ENCODE results near the gene ACTN1.

The ACTN1 gene

DNA sequence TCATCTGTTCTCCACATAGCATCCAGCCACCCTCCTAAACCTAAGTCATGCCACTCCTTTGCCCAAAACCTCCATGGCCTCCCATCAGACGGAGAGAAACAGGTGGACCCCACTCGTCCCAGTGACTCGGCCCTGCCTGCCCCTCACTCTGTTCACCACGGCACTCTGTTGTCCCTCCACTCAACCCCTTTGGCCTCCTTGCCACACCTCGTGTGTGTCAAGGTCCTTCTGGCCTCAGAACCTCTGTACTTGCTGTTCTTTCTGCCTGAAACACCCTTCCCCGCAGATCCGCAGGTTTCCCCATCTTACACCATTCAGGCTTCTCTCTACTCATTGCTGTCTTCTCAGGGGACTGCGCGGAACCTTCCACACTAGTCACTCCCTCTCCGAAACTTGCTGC, 24.5 kb upstream of the ACTN1 start:
- DNase-seq (no peak), ATAC-seq (replicated peaks) (no peak)
- H3K27me3 Mint-ChIP-seq: peaks cover 8 to 21% of the 10 kb centered on the region in 2 donors
- H3K9me3 Mint-ChIP-seq: no peaks in the 10 kb centered on the region
- no peaks in the 10 kb centered on the region for H3K4me1 Mint-ChIP-seq
- H3K27ac Mint-ChIP-seq: peak overlapping the region; percentile 37
- H3K36me3 Mint-ChIP-seq: no peaks in the 10 kb centered on the region
- H3K4me3 Mint-ChIP-seq: no peak overlapping the region

DNA sequence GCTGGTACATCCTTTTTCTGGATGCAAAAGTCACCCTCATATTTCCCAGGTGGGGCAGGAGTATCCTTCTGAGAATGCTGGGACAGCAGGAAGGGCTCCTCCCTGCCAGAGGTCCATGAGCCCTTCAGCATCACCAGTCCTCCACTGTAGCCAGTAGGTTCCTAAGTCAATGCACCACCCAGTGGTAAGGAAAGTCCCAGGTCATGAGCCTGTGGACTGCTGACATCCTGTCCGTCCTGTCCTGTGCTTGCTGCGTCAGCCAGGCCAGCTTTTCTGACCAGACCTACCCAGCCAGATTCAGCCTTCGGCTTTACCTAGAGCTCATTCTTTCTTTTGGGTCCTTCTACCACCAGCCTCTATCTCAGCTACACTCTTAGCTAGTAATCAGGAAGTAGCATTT, 23.0 kb upstream of the ACTN1 start:
- no peaks in the 10 kb centered on the region for H3K9me3 Mint-ChIP-seq
- no peak overlapping the region for H3K27ac Mint-ChIP-seq
- no peaks in the 10 kb centered on the region for H3K36me3 Mint-ChIP-seq
- no peak overlapping the region for H3K4me3 Mint-ChIP-seq
- DNase-seq (no peak), ATAC-seq (replicated peaks) (peak in 1 of 2 donors; percentile 31)
- peaks cover 8 to 21% of the 10 kb centered on the region in 2 donors for H3K27me3 Mint-ChIP-seq
- H3K4me1 Mint-ChIP-seq: no peaks in the 10 kb centered on the region

DNA sequence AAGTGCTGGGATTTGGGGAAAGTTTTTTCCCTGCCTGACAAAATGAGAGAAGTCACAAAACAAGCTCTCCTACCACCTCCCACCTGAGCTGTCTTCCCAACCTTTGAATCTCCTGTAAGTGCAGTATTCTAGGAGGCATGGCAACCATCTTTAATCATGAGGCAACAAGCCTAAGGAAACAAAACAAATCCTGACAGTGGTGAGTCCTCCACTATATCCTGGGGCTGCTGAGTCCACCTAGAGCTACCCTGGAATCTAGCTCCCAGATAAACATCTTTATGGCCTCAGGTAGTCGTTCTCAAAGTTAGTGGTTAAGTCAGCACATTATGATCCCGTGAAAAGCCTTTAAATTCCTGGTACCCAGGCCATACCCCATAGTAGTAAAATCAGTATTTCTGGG, 22.3 kb upstream of the ACTN1 start:
- H3K9me3 Mint-ChIP-seq: no peaks in the 10 kb centered on the region
- ATAC-seq (replicated peaks): no peak

DNA sequence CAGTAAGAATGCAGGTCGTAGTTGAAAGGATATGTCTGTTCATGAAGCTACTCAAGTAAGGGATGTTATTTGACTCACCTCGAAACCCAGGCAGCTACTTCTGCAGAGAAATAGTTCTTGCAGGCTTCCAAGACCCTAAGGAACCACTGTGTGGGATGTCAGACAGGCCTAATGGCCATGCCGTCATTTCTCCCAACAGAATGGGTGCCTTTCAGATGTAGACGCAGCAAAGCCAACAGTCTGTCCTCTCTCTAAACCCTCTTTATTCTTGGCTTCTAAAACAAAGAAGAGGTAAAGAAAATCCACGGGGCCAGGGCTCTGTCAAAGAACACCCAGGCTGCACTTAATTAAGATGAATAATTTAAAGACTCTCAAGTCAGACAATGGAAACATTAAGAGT, 19.0 kb upstream of the ACTN1 start:
- Mint-ChIP-seq H3K27ac (no peak overlapping the region), H3K27me3 (peaks cover 0 to 10% of the 10 kb centered on the region in 2 donors), H3K4me1 (no peaks in the 10 kb centered on the region), H3K36me3 (no peaks in the 10 kb centered on the region), H3K9me3 (peaks cover 0 to 3% of the 10 kb centered on the region in 2 donors), H3K4me3 (no peak overlapping the region)
- no peak for ATAC-seq (replicated peaks)
- DNase-seq: no peak

More for the DNA sequence above, 22.3 kb upstream of the ACTN1 start:
- no peak overlapping the region for H3K27ac Mint-ChIP-seq
- no peaks in the 10 kb centered on the region for H3K4me1 Mint-ChIP-seq
- no peak for DNase-seq
- H3K27me3 Mint-ChIP-seq: peaks cover 8 to 21% of the 10 kb centered on the region in 2 donors
- no peaks in the 10 kb centered on the region for H3K36me3 Mint-ChIP-seq
- no peak overlapping the region for H3K4me3 Mint-ChIP-seq

DNA sequence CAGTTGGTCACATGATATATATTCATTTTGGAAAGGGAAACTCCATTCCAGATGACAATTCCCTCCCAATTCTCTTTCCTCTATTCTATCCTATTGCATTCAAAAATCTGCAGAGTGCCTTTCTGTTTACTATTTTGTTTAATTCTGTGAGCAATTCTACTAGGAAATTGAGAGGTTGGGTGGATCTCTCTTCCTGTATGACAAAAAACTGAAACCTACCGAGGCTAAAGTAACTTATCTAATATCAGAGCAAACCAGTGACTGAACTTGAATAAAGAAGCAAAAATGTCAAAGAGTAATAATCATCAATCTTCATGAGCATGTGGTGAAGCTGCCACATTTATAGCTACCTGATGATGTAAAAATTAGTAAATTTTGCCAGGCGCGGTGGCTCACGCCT, 16.6 kb upstream of the ACTN1 start:
- peaks cover under 1 to 6% of the 10 kb centered on the region in 2 donors for H3K27me3 Mint-ChIP-seq
- H3K36me3 Mint-ChIP-seq: no peaks in the 10 kb centered on the region
- ATAC-seq (replicated peaks) (no peak), DNase-seq (no peak)
- no peak overlapping the region for H3K27ac Mint-ChIP-seq
- H3K4me3 Mint-ChIP-seq: no peak overlapping the region
- H3K4me1 Mint-ChIP-seq: no peaks in the 10 kb centered on the region
- peaks cover 0 to 3% of the 10 kb centered on the region in 2 donors for H3K9me3 Mint-ChIP-seq

DNA sequence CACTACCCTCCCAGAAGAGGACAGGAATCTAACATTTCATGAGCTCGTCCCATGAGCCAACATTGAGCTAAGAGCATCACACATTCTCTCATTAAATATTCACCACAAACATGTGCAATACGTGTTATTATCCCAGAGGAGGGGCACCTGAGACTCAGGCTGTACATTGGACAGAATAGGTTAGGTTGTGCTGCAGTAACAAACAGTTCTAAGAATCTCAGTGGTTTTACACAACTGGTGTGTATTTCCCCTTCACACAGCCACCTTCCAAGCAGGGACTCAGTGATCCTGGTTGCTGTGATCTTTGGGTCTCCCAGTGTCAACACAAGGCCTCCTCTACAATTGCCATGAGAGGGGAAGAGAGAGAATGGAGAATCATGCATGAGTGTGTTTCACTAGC, 15.0 kb upstream of the ACTN1 start:
- Mint-ChIP-seq H3K4me3 (no peak overlapping the region), H3K36me3 (no peaks in the 10 kb centered on the region), H3K4me1 (no peaks in the 10 kb centered on the region), H3K27ac (no peak overlapping the region), H3K9me3 (peaks cover 0 to 3% of the 10 kb centered on the region in 2 donors), H3K27me3 (peaks cover 6% of the 10 kb centered on the region in 2 donors)
- DNase-seq: no peak
- no peak for ATAC-seq (replicated peaks)

DNA sequence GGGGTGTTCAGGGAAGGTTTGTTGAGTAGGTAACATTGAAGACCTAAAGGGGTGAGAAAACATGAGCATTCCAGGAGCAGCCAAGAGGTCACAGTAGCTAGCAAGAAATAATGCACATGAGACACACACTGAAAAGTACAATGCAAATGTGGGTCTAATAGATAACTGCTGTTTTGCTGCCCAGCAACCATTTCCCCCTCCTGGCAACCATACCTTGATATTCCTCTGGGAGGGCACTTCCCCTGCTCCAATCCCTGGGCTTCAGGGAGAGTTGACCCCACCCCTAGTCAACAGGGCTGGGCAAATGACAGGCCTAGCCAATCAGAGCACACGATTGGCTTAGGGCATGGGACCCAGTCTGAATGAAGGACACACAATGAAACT, 8.5 kb upstream of the ACTN1 start:
- Mint-ChIP-seq H3K4me1 (no peaks in the 10 kb centered on the region), H3K27me3 (peaks cover 0 to 13% of the 10 kb centered on the region in 2 donors), H3K36me3 (no peaks in the 10 kb centered on the region), H3K4me3 (no peak overlapping the region), H3K27ac (no peak overlapping the region), H3K9me3 (no peaks in the 10 kb centered on the region)
- no peak for ATAC-seq (replicated peaks)
- no peak for DNase-seq

DNA sequence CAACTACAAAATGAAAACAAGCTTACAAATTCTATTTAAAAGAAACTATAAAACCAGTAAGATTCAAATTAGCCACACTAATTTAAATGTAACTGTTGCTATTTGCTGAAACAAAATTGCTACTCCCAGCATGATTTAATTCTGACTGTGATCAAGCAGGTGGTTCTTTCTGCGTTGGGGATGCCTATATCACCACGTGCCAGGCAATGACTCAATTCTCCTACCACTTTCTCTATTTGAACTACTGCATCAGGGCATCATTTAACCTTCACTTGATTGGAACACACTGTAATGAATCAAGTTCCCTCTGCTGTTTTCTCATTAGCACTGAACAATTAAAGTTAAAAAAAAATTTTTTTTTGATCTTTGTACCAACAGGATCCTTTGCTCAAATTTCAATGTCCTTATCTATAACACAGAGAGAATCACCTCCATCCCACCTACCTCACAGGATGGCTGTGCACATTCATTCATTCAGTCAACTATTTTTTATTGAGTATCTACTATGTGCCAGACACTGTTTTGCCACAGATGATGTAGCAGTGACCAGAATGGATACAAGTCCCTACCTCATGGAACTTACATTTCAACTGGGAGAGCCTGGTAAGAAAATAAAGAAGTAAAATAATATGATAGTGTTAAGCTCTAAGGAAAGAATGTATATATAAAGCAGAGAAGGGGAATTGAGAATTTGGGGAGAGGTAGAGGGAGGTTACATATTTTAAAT, 8.0 kb upstream of the ACTN1 start:
- H3K4me1 Mint-ChIP-seq: no peaks in the 10 kb centered on the region
- DNase-seq (no peak), ATAC-seq (replicated peaks) (no peak)
- H3K27me3 Mint-ChIP-seq: peaks cover 0 to 16% of the 10 kb centered on the region in 2 donors
- no peaks in the 10 kb centered on the region for H3K36me3 Mint-ChIP-seq
- H3K9me3 Mint-ChIP-seq: no peaks in the 10 kb centered on the region
- H3K4me3 Mint-ChIP-seq: no peak overlapping the region
- no peak overlapping the region for H3K27ac Mint-ChIP-seq

DNA sequence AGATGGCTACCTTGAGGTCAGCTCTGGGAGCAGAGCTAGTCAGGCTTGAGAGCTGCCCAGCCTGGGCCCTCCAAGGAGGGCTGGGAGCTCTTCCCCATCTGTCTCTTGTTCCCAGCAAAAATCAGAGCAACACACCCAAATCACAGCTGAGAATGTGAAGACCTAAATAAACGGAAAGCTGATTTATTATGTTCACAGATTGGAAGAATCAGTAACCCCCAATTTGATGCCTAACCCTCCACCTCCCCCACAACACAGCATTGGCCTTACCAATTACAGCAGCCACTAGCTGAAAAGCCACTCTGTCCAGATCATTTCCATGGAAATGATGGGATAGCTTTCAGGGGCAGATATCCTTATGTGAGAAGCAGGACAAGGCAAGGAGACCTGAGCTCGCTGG, 7.1 kb upstream of the ACTN1 start:
- H3K4me1 Mint-ChIP-seq: no peaks in the 10 kb centered on the region
- ATAC-seq (replicated peaks) (no peak), DNase-seq (no peak)
- no peaks in the 10 kb centered on the region for H3K9me3 Mint-ChIP-seq
- no peak overlapping the region for H3K4me3 Mint-ChIP-seq
- H3K27me3 Mint-ChIP-seq: peaks cover 6 to 23% of the 10 kb centered on the region in 2 donors
- H3K36me3 Mint-ChIP-seq: no peaks in the 10 kb centered on the region
- H3K27ac Mint-ChIP-seq: no peak overlapping the region

DNA sequence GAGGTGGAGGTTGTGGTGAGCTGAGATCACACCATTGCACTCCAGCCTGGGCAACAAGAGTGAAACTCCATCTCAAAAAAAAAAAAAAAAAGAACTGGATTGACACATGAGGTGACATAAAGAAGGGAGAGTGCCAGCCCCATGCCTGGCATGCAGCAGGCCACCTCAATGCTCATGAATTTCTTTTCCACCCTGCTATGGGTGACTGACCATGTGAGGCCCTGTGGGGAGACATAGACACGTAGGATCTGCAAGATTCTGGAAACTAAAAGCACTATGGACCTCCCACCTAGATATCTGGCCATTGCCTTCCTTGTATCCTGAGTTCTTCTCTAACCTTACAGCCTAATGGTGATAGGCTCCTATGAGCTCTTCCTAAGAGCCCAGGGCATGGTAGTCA, 5.6 kb upstream of the ACTN1 start:
- Mint-ChIP-seq H3K4me3 (no peak overlapping the region), H3K36me3 (no peaks in the 10 kb centered on the region), H3K27ac (no peak overlapping the region), H3K9me3 (no peaks in the 10 kb centered on the region), H3K27me3 (peaks cover 13 to 26% of the 10 kb centered on the region in 2 donors), H3K4me1 (peaks cover 4 to 6% of the 10 kb centered on the region in 2 donors)
- no peak for DNase-seq
- no peak for ATAC-seq (replicated peaks)

DNA sequence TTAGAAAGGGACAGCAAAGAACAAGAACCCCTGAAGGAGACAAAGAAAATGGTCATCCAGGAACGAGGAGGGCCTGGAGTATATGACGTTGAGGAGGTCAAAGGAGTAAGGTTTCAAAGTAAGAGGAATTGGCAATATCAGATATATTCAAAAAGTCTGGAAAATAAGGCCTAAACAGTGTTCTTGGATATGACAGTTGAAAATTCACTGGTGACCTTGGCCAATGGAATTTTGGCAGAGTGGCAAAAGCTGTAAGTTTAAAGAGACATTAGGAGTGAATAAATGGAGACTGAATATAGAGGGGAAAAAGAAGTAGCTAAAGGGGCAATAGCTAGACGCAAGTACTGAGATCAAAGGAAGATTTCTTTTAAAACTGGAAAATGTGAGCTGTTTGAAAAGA, 4.1 kb upstream of the ACTN1 start:
- Mint-ChIP-seq H3K27me3 (peaks cover 13 to 28% of the 10 kb centered on the region in 2 donors), H3K9me3 (no peaks in the 10 kb centered on the region), H3K27ac (no peak overlapping the region), H3K4me3 (no peak overlapping the region), H3K36me3 (no peaks in the 10 kb centered on the region), H3K4me1 (peaks cover 4 to 8% of the 10 kb centered on the region in 2 donors)
- ATAC-seq (replicated peaks): no peak
- no peak for DNase-seq

DNA sequence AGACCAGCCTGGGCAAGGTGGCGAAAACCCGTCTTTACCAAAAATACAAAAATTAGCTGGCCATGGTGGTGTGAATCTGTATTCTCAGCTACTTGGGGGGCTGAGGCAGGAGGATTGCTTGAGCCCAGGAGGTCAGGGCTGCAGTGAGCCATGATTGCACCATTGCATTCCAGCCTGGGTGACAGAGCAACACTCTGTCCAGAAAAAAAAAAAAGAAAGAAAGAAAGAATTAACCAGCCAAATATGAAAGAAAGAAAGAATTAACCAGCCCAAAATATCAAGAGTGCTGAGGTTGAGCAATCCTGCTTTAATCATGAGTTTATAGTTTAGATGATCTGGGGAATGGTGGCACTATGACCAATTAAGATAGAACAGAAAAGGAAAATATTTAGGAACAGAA, 3.5 kb upstream of the ACTN1 start:
- Mint-ChIP-seq H3K27me3 (peaks cover 13 to 33% of the 10 kb centered on the region in 2 donors), H3K27ac (no peak overlapping the region), H3K4me1 (peaks cover 5 to 11% of the 10 kb centered on the region in 2 donors), H3K9me3 (no peaks in the 10 kb centered on the region), H3K36me3 (no peaks in the 10 kb centered on the region), H3K4me3 (no peak overlapping the region)
- ATAC-seq (replicated peaks) (no peak), DNase-seq (no peak)

DNA sequence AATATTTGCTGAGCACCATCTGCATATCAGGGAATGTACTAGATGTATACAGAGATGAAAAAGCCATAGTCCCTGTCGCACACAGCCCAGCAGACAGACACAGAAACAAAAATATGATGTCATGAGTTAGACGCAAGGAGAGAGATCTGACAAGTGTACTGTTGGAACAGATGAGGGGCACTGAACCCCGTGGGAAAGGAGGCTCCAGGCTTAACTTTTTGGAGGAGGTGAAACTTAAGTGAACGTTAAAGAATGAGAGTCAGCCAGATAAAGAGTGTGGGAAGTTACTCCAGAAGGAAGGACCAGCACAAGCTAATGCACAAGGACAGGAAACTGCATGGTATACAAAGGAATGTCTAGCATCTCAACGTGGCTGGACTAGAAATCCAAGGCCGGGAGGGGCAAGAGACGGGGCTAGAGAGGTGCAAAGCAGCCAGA, 2.5 kb upstream of the ACTN1 start:
- no peak for DNase-seq
- no peak overlapping the region for H3K27ac Mint-ChIP-seq
- no peaks in the 10 kb centered on the region for H3K36me3 Mint-ChIP-seq
- H3K4me1 Mint-ChIP-seq: peaks cover 11 to 21% of the 10 kb centered on the region in 2 donors
- H3K27me3 Mint-ChIP-seq: peaks cover 21 to 41% of the 10 kb centered on the region in 2 donors
- no peaks in the 10 kb centered on the region for H3K9me3 Mint-ChIP-seq
- ATAC-seq (replicated peaks): no peak
- H3K4me3 Mint-ChIP-seq: no peak overlapping the region

DNA sequence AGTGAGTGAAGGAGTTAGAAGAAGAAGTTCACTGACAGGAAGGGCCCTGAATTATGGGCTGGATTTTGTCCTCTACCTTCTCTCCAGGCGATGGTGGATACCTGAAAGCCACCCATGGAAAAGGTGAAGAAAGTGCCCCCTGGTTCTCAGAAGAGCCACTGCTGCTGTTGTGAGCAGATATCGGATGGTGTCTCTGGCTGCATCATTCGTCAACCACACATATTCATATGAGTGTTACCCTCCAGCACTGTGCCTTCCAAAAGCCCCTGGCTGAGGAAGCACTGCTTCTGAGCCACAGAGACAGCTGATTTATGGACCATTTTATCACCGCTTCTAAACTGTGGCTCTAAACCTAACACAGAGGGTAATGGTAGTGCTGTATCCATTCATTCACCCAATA, 2.0 kb upstream of the ACTN1 start:
- ATAC-seq (replicated peaks) (no peak), DNase-seq (no peak)
- H3K4me1 Mint-ChIP-seq: peaks cover 11 to 22% of the 10 kb centered on the region in 2 donors
- no peak overlapping the region for H3K4me3 Mint-ChIP-seq
- H3K9me3 Mint-ChIP-seq: no peaks in the 10 kb centered on the region
- no peaks in the 10 kb centered on the region for H3K36me3 Mint-ChIP-seq
- H3K27ac Mint-ChIP-seq: no peak overlapping the region
- H3K27me3 Mint-ChIP-seq: peaks cover 25 to 45% of the 10 kb centered on the region in 2 donors

DNA sequence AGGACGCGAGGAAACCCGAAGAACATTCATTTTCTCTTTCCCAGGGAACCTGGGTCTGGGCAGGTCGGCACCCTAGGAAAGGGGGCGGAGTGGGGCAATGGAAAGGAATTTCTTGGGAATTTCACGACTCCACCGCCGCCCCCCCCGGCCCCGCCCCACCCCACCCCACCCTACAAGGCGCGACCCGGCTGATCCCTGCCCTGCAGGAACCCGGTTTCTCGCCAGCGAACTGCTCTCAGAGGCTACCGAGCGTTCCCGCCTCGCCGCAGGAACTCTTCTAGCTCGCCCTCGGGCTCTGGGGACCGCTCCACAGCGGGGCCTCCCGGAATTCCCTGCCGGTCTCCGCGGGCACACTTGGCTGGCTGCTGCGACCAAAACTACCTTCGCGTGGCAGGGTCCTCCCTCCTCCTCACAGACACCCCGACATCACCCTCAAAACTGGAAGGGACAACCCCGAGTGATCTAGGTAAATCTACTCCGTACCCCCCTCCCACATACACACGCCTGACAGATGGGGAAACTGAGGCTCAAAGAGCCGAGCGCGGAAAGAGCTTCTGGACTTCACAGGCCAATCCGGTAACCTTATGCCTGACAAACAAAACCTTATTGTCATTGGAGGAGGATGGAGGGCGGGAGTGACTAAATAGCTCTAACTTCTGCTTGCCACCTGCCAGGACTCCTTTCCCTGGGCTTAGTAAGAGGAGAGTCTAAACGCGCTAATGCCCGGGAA, 785 bp upstream of the ACTN1 start:
- Mint-ChIP-seq H3K9me3 (no peaks in the 10 kb centered on the region), H3K4me1 (peaks cover 11 to 22% of the 10 kb centered on the region in 2 donors), H3K27me3 (peaks cover 27 to 49% of the 10 kb centered on the region in 2 donors), H3K27ac (no peak overlapping the region), H3K36me3 (peaks cover 0 to 2% of the 10 kb centered on the region in 2 donors), H3K4me3 (peak overlapping the region; percentile 81 to 85)
- DNase-seq (no peak), ATAC-seq (replicated peaks) (no peak)

Data from stimulated activated naive B cell treated with anti-CD40 and anti-IgM and Interleukin-4, amounts not matched to agents 10 μg/mL and 1 μg/mL and 100 μg/mL, for 72 hours (primary cell).